K562 (cell line): ENCODE measurements around the gene FPGS. TPM values are rescaled to one million over a fixed set of nuclear protein-coding genes. Genes with fewer than 3 reads are reported as not detected.

Source experiments
- BACH1 ChIP-seq: fragments of 200-800 bp; sonication (Bioruptor generic); IDR thresholded peaks from 2 replicates; pipeline ENCODE4 v1.6.1; 2016; ENCODE audit warnings: missing genetic modification characterization, missing compliant biosample characterization
- ESRRA ChIP-seq: fragments of 450-650 bp; IDR thresholded peaks from 2 replicates; pipeline ENCODE4 v1.6.1; 2014; ENCODE audit warnings: low read depth, mild to moderate bottlenecking, moderate library complexity, borderline replicate concordance
- FIP1L1 ChIP-seq: fragments of 200-400 bp; formaldehyde crosslinking; IDR thresholded peaks from 2 replicates; pipeline ENCODE4 v1.6.1; 2018; ENCODE audit warnings: mild to moderate bottlenecking, low read depth, low read length; ENCODE audit not compliant: poor library complexity, severe bottlenecking
- HNRNPL ChIP-seq: fragments of 200-400 bp; formaldehyde crosslinking; IDR thresholded peaks from 2 replicates; pipeline ENCODE4 v1.6.1; 2017; ENCODE audit warnings: low read depth, mild to moderate bottlenecking, low read length
- NR2C2 ChIP-seq, 2 experiments: fragments of 200-800 bp in 1 of 2; sonication (Bioruptor generic) in 1 of 2; sonication (generic) in 1 of 2; formaldehyde crosslinking in 1 of 2; IDR thresholded peaks; 2 replicates each; pipeline versions ENCODE4 v1.6.1 to v1.8.0; 2016 to 2022; ENCODE audit warnings: mild to moderate bottlenecking in 1 of 2, missing compliant biosample characterization in 1 of 2, missing genetic modification characterization in 1 of 2, missing genetic modification reagents in 1 of 2
- PCBP2 ChIP-seq: fragments of 200-400 bp; formaldehyde crosslinking; IDR thresholded peaks from 2 replicates; pipeline ENCODE4 v1.6.1; 2018; ENCODE audit warnings: low read length, low read depth, mild to moderate bottlenecking, moderate library complexity; ENCODE audit not compliant: poor library complexity, severe bottlenecking
- PHF20 ChIP-seq: fragments of 450-650 bp; IDR thresholded peaks from 2 replicates; pipeline ENCODE4 v1.6.1; 2018; ENCODE audit not compliant: partially characterized antibody
- POLR2AphosphoS2 ChIP-seq: IDR thresholded peaks from 2 replicates; pipeline ENCODE4 v1.6.1; 2012; ENCODE audit warnings: low read length, improper control_type of control experiment
- POLR2AphosphoS5 ChIP-seq: IDR thresholded peaks from 2 replicates; pipeline ENCODE4 v1.6.1; 2011; ENCODE audit warnings: mild to moderate bottlenecking, low read depth, low read length, moderate library complexity; ENCODE audit not compliant: control insufficient read depth, insufficient read depth
- PPARD ChIP-seq: fragments of 250-450 bp; sonication (Bioruptor Pico); IDR thresholded peaks from 2 replicates; pipeline ENCODE4 v1.8.0; 2022; ENCODE audit warnings: inconsistent platforms, mild to moderate bottlenecking, moderate library complexity
- SMAD3 ChIP-seq: fragments of 450-650 bp; formaldehyde crosslinking; conservative IDR thresholded peaks from 2 replicates; pipeline ENCODE4 v1.4.0; 2020; ENCODE audit warnings: mild to moderate bottlenecking
- TCF7 ChIP-seq: sonication (generic); IDR thresholded peaks from 2 replicates; pipeline ENCODE4 v1.6.1; 2016; ENCODE audit warnings: antibody characterized with exemption, borderline replicate concordance
- TRIM24 ChIP-seq, 2 experiments: fragments of 450-650 bp; IDR thresholded peaks; 2 replicates each; pipeline ENCODE4 v1.6.1; 2016
- ZKSCAN8 ChIP-seq: fragments of 200-800 bp; sonication (Bioruptor generic); IDR thresholded peaks from 2 replicates; pipeline ENCODE4 v1.6.1; 2016; ENCODE audit warnings: missing genetic modification characterization, missing compliant biosample characterization
- ZNF23 ChIP-seq: fragments of 250-450 bp; sonication (Bioruptor Pico); IDR thresholded peaks from 2 replicates; pipeline ENCODE4 v1.4.0; 2020; ENCODE audit warnings: mild to moderate bottlenecking
- ZNF57 ChIP-seq: fragments of 450-650 bp; formaldehyde crosslinking; IDR thresholded peaks from 2 replicates; pipeline ENCODE4 v1.4.0; 2020; ENCODE audit warnings: mild to moderate bottlenecking, moderate library complexity
- ZNF584 ChIP-seq: fragments of 200-800 bp; sonication (Bioruptor generic); IDR thresholded peaks from 2 replicates; pipeline ENCODE4 v1.6.1; 2016; ENCODE audit warnings: low read depth, mild to moderate bottlenecking, missing genetic modification characterization, missing compliant biosample characterization
- polyA plus RNA-seq, 8 experiments: library from polyadenylated mRNA; depleted of rRNA in 4 of 8; stranded (reverse) in 5 of 8; unstranded in 3 of 8; fragments of >200 nt; fragmentation: Nextera tagmentation in 2 of 8; fragmentation: Illumina TruSeq in 1 of 8; extraction: Ambion mirVana in 2 of 8; extraction: Trizol in 1 of 8; gene quantifications; 2 replicates each; pipeline versions ENCODE4 v1.2.1 to v1.2.3, GENCODE V29; 2011 to 2014; ENCODE audit warnings: inconsistent platforms in 1 of 8, missing spikeins in 1 of 8
- total RNA-seq, 7 experiments: library from RNA; depleted of rRNA in 6 of 7; stranded (reverse); fragments of >200 nt in 6 of 7; fragmentation: Illumina TruSeq in 2 of 7; extraction: Trizol in 2 of 7; gene quantifications; 2 replicates each; pipeline versions ENCODE4 v1.2.1 to v1.2.3, GENCODE V29; 2011 to 2021; ENCODE audit warnings: low replicate concordance in 1 of 7
- TF ChIP-seq, protein P1 (sequence below): sonication (generic); formaldehyde crosslinking; IDR thresholded peaks from 2 replicates; pipeline ENCODE4 v1.8.0; 2022; ENCODE audit warnings: missing genetic modification reagents, mild to moderate bottlenecking, borderline replicate concordance
- TF ChIP-seq, protein P2 (sequence below), 2 experiments: fragments of 450-650 bp; IDR thresholded peaks; 2 replicates each; pipeline ENCODE4 v1.6.1; 2018; ENCODE audit warnings: mild to moderate bottlenecking in 2 of 2, low read depth in 1 of 2; ENCODE audit not compliant: partially characterized antibody in 2 of 2
- TF ChIP-seq, protein P3 (sequence below): fragments of 450-650 bp; IDR thresholded peaks from 2 replicates; pipeline ENCODE4 v1.6.1; 2016; ENCODE audit warnings: borderline replicate concordance

FPGS gene
- total and polyA plus RNA-seq, 9 of the 15 experiments (the other 6 are each of a cell fraction or from before 2014, with no cell fraction given) = 0.84 to 86.4 (median 59.2) TPM

DNA sequence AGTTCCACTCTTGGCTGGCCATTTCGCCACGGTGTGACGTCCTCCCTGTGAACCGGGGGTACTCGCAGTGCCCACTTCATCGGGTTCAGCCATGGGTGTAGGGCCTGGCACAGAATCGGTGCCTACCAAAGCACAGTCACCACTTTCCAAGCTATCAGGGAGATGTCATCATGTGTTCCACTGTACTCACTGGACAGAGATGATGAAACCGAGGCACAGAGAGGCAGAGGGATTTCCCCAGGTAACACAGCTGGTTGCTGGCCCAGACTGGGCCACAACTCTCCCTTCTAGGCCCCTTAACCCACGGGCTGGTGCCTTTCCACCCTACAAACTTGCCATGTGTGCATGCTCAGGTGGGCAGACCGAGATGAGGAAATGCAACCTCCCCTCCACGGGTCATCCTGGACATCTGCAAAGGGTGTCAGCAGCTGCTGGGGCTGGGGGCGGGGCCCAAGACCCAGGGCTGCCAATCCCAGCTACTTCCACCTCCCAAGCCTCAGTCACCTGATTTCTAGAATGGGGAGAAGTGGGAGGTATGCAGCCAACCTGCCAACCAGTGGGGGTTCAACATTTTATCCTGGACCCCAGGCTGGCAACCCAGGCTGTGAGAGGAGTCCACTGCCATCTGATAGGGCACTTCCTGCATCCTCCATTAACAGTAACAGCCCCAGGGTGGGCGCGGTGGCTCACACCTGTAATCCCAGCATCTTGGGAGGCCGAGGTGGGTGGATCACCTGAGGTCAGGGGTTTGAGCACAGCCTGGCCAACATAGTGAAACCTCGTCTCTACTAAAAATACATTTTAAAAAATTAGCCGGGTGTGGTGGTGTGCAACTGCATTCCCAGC, 23.3 kb upstream of the FPGS start (continued):
- TF ChIP-seq, protein P1, sequence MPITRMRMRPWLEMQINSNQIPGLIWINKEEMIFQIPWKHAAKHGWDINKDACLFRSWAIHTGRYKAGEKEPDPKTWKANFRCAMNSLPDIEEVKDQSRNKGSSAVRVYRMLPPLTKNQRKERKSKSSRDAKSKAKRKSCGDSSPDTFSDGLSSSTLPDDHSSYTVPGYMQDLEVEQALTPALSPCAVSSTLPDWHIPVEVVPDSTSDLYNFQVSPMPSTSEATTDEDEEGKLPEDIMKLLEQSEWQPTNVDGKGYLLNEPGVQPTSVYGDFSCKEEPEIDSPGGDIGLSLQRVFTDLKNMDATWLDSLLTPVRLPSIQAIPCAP (CRISPR knock-in tag) = no peak
- no peak for TF ChIP-seq ESRRA
- TF ChIP-seq TRIM24 (IDR thresholded peaks at IDR 0.05) = peak in 1 of 2 experiments; percentile 34; a peak in 1 of 4 replicates
- no peak for TF ChIP-seq PCBP2
- TF ChIP-seq TCF7 = no peak
- no peak for TF ChIP-seq PHF20
- no peak for TF ChIP-seq NR2C2 (CRISPR knock-in tag; IDR thresholded peaks at IDR 0.05)
- 0 out of 2 replicates have a peak, but pooled peaks have one; percentile 27 for TF ChIP-seq NR2C2 (tag; IDR thresholded peaks at IDR 0.05)
- TF ChIP-seq POLR2AphosphoS2 = no peak
- TF ChIP-seq, protein P2, sequence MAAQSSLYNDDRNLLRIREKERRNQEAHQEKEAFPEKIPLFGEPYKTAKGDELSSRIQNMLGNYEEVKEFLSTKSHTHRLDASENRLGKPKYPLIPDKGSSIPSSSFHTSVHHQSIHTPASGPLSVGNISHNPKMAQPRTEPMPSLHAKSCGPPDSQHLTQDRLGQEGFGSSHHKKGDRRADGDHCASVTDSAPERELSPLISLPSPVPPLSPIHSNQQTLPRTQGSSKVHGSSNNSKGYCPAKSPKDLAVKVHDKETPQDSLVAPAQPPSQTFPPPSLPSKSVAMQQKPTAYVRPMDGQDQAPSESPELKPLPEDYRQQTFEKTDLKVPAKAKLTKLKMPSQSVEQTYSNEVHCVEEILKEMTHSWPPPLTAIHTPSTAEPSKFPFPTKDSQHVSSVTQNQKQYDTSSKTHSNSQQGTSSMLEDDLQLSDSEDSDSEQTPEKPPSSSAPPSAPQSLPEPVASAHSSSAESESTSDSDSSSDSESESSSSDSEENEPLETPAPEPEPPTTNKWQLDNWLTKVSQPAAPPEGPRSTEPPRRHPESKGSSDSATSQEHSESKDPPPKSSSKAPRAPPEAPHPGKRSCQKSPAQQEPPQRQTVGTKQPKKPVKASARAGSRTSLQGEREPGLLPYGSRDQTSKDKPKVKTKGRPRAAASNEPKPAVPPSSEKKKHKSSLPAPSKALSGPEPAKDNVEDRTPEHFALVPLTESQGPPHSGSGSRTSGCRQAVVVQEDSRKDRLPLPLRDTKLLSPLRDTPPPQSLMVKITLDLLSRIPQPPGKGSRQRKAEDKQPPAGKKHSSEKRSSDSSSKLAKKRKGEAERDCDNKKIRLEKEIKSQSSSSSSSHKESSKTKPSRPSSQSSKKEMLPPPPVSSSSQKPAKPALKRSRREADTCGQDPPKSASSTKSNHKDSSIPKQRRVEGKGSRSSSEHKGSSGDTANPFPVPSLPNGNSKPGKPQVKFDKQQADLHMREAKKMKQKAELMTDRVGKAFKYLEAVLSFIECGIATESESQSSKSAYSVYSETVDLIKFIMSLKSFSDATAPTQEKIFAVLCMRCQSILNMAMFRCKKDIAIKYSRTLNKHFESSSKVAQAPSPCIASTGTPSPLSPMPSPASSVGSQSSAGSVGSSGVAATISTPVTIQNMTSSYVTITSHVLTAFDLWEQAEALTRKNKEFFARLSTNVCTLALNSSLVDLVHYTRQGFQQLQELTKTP (IDR thresholded peaks at IDR 0.05; ENCODE audit: low read depth in 1 of 2, partially characterized antibody in 2 of 2) = no peak
- TF ChIP-seq PPARD (CRISPR knock-in tag) = no peak
- TF ChIP-seq SMAD3 = no peak
- no peak for TF ChIP-seq ZKSCAN8 (CRISPR knock-in tag)
- TF ChIP-seq POLR2AphosphoS5 = no peak
- TF ChIP-seq BACH1 (tag) = no peak
- no peak for TF ChIP-seq ZNF57 (CRISPR knock-in tag)
- TF ChIP-seq HNRNPL = no peak
- TF ChIP-seq ZNF584 (CRISPR knock-in tag) = no peak
- TF ChIP-seq FIP1L1 = no peak
- TF ChIP-seq ZNF23 (CRISPR knock-in tag) = no peak
- TF ChIP-seq, protein P3, sequence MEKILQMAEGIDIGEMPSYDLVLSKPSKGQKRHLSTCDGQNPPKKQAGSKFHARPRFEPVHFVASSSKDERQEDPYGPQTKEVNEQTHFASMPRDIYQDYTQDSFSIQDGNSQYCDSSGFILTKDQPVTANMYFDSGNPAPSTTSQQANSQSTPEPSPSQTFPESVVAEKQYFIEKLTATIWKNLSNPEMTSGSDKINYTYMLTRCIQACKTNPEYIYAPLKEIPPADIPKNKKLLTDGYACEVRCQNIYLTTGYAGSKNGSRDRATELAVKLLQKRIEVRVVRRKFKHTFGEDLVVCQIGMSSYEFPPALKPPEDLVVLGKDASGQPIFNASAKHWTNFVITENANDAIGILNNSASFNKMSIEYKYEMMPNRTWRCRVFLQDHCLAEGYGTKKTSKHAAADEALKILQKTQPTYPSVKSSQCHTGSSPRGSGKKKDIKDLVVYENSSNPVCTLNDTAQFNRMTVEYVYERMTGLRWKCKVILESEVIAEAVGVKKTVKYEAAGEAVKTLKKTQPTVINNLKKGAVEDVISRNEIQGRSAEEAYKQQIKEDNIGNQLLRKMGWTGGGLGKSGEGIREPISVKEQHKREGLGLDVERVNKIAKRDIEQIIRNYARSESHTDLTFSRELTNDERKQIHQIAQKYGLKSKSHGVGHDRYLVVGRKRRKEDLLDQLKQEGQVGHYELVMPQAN = no peak
